22Rv1 (cell line): ENCODE data around the gene C12orf76.

ENCODE experiments used
- CTCF ChIP-seq: fragments of 450-650 bp; IDR thresholded peaks from 2 replicates; pipeline ENCODE4 v1.5.1; 2017; ENCODE audit warnings: mild to moderate bottlenecking
- ZFX ChIP-seq: fragments of 450-650 bp; IDR thresholded peaks from 2 replicates; pipeline ENCODE4 v1.6.1; 2017; ENCODE audit warnings: antibody characterized with exemption, borderline replicate concordance

- TF ChIP-seq CTCF (no peak), ZFX (no peak)
These were observed 17.2 kb upstream of the C12orf76 start for GRCh38 chr12:110065540-110065939.
